GM12865 (cell line): ENCODE measurements around the gene UST.
"Not testable (repeated sequence)": the region's sequence is repeated elsewhere in the genome, so short reads cannot be mapped to it uniquely, and the experiment has no call there.

ENCODE experiments used
- DNase-seq: peaks from one replicate; pipeline ENCODE4 v3.0.0; 2010; ENCODE audit warnings: low read depth
- H3K4me3 ChIP-seq: 2 replicates; pipeline ENCODE4 v1.5.1; 2011; ENCODE audit warnings: mild to moderate bottlenecking, low read depth, low read length, control low read depth
- TF ChIP-seq, protein P1 (sequence below): IDR thresholded peaks from 2 replicates; pipeline ENCODE4 v1.5.1; 2011; ENCODE audit warnings: low read length, control low read depth, low read depth, inconsistent platforms; ENCODE audit not compliant: insufficient read depth; ENCODE audit errors: missing control alignments

UST gene

DNA sequence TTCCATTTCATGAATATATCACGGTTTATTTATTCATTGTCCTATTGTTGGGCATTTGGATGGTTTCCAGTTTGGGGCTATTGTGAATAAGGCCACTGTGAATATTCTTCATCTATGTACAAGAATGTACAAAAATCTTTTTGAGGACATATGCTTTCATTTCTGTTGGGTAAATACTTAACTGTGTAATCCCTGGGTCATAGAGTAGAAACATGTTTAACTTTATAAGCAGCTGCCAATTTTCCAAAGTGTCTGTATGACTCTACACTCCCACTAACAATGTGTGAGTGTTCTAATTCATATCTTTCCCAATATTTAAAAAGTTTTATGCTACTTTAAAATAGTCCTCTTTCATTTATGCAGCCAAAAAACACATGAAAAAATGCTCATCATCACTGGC, 98.6 kb downstream of the UST start:
- no peak overlapping the region for H3K4me3 ChIP-seq
- TF ChIP-seq, protein P1, sequence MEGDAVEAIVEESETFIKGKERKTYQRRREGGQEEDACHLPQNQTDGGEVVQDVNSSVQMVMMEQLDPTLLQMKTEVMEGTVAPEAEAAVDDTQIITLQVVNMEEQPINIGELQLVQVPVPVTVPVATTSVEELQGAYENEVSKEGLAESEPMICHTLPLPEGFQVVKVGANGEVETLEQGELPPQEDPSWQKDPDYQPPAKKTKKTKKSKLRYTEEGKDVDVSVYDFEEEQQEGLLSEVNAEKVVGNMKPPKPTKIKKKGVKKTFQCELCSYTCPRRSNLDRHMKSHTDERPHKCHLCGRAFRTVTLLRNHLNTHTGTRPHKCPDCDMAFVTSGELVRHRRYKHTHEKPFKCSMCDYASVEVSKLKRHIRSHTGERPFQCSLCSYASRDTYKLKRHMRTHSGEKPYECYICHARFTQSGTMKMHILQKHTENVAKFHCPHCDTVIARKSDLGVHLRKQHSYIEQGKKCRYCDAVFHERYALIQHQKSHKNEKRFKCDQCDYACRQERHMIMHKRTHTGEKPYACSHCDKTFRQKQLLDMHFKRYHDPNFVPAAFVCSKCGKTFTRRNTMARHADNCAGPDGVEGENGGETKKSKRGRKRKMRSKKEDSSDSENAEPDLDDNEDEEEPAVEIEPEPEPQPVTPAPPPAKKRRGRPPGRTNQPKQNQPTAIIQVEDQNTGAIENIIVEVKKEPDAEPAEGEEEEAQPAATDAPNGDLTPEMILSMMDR: no peak
- DNase-seq: no peak

DNA sequence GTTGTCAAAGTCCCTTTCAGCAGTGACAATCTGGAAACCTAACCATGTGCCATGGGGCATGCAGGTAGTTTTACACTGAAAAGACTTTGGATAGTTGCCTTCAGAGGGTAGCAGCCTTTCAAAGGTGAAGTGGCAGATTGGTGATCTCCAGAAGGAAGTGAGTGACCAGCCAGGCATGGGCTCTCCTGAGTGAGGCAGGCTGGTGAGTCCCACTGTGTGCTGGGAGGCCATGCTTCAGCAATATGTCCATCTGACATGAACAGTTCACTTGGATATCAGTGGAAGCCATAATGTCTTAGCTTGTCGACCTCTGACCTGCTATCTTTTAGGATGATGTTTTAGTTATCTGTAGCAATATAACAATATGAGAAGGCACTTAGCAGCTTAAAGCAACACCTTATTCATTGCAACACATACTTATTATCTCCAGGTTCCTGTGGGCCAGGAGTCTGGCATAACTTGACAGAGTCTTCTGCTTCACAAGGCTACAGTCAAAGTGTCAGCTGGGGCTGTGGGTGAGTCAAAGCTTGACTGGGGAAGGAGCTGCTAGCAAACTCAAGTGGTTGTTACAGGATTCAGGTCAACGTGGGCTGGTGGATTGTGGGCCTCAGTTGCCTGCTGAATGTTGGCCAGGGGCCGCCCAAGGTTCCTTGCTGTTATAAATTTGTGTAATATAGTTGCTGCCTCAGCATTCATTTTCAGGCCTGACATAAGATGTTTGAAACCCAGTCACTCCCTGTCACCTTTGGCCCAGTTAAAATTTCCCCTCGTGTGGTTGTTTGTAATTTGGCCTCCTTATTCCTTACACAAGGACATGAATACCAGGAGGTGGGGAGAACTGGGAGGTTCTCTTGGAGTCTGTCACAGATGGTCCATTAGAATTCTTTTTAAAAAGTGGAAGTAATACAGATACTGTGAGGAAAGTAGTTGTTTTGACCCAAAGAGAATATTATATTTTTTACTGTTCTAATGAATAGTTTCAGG, 100.2 kb downstream of the UST start:
- TF ChIP-seq, protein P1: no peak
- no peak overlapping the region for H3K4me3 ChIP-seq
- DNase-seq: no peak

DNA sequence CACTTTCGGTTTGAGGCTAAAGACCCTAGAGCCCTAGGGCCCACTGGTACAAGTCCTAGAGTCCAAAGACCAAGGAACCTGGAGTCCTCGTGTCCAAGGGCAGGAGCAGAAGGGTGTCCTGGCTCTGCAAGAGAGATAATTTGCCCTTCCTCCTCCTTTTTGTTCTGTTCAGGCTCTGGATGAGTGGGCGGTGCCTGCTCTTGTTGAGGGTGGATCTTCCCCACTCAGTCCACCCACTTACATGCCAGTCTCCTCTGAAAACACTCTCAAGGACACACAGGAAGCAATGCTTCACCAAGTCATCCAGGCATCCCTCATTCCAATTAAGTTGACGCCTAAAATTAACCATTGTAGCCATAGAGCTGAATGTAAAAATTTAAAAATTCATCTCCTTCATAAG, 102.1 kb downstream of the UST start:
- no peak overlapping the region for H3K4me3 ChIP-seq
- TF ChIP-seq, protein P1: no peak
- no peak for DNase-seq

DNA sequence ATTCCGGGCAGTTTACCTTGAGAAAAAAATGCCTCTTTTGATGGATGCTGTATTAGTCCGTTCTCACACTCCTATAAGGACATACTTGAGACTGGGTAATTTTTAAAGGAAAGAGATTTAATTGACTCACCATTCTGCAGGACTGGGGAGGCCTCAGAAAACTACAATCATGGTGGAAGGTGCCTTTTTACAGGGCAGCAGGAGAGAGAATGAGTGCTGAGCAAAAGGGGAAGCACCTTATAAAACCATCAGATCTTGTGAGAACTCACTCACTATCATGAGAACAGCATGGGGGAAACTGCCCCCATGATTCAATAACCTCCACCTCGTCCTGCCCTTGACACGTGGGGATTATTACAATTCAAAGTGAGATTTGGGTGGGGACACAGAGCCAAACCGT, 102.6 kb downstream of the UST start:
- not testable (repeated sequence) for H3K4me3 ChIP-seq, DNase-seq

DNA sequence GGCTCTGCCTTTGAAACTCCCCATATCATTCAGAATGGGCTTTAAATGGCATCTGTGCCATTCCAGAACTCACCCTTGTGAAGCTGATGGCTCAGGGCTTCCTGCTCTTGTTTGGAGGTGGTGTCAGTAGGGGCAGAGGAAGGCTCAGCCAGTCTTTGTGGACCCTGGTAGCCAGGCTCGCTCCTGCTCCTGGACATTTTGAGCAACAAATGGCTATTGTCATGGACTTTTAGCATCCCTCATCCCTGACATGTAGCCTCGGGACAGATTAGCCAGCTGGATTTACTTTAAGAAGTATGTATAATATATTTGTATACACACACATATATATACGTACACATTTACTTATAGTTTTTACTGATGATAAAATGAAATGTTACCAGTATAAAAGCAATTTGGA, 104.1 kb downstream of the UST start:
- no peak overlapping the region for H3K4me3 ChIP-seq
- TF ChIP-seq, protein P1: no peak
- DNase-seq: no peak

DNA sequence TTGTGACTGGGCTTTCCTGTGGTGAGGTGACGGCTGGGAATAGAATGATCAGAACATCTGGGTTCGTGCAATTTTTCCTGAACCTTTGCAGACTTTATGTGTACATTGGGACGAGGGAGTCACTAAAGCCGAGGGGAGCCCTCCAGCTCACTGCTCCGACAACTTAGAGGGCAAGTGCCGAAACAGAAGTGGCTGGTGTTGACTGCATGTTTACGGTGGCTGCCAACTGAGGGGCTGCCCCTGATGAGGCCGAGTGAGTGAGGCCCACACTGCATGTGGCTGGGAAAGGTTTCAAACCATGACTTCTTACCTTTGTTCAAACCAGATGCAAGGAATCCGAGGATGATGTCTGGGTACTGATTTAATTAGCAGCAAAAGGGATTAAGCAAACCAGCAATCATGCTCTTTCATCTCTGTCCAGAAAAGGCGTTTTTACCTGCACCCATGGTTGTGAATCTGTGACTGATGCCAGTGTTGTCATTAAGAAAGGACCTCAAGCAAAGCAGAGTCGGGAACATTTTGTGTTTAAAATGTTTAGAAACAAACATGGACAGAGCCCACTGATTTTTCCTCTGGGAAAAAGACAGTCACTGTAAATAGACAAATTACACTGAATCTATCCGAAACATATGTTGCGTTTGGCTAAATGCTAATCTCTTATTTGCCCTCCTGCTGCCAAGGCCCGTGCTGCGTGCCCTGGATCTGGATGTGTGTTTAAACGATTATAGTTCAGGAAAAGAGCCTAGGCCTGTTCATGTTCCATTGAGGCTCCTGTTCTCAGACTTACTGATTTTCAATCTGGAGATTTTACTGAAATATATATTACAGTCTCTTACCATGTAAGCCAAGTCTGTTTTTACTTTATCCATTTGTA, 105.1 kb downstream of the UST start:
- TF ChIP-seq, protein P1: no peak
- DNase-seq: no peak
- H3K4me3 ChIP-seq: no peak overlapping the region

DNA sequence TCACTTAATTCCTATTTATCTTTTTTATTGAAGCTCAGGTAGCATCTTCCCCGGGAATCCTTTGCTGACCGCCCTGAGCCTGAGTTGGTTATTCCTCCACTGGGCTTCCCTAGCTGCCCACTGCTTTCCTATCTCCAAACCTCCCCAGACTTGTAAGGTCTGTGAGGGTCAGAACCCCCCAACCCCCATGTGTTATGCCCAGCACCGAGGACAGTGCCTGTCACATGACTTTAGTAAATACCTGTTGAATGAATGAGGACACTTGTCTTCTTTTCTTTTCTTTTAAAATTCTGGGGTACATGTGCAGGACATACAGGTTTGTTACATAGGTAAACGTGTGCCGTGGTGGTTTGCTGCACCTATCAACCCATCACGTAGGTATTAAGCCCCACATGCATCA, 105.9 kb downstream of the UST start:
- H3K4me3 ChIP-seq: no peak overlapping the region
- TF ChIP-seq, protein P1: no peak
- no peak for DNase-seq

DNA sequence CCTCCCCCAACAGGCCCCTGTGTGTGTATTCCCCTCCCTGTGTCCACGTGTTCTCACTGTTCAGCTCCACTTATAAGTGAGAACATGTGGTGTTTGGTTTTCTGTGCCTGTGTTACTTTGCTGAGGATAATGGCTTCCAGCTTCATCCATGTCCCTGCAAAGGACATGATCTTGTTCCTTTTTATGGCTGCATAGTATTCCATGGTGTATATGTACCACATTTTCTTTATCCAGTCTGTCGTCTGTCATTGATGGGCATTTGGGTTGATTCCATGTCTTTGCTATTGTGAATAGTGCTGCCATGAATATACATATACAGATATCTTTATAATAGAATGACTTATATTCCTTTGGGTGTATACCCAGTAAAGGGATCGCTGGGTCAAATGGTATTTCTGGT, 106.3 kb downstream of the UST start:
- H3K4me3 ChIP-seq, DNase-seq: not testable (repeated sequence)
